Astrocyte (in vitro differentiated cells and primary cell): ENCODE data around the gene HSPA9.

Experiments
- EZH2 ChIP-seq: IDR thresholded peaks from 2 replicates; pipeline ENCODE4 v1.6.1; 2012; ENCODE audit warnings: mild to moderate bottlenecking, low read length, inconsistent platforms; ENCODE audit not compliant: insufficient read depth
- TF ChIP-seq, protein P1 (sequence below): IDR thresholded peaks from 2 replicates; pipeline ENCODE4 v1.5.1; 2011; ENCODE audit warnings: low read depth, mild to moderate bottlenecking, inconsistent platforms, low read length, moderate library complexity; ENCODE audit not compliant: insufficient read depth

GRCh38 chr5:138610415-138610917 lies 35.3 kb upstream of the HSPA9 start:
- TF ChIP-seq EZH2 = no peak
- TF ChIP-seq, protein P1, sequence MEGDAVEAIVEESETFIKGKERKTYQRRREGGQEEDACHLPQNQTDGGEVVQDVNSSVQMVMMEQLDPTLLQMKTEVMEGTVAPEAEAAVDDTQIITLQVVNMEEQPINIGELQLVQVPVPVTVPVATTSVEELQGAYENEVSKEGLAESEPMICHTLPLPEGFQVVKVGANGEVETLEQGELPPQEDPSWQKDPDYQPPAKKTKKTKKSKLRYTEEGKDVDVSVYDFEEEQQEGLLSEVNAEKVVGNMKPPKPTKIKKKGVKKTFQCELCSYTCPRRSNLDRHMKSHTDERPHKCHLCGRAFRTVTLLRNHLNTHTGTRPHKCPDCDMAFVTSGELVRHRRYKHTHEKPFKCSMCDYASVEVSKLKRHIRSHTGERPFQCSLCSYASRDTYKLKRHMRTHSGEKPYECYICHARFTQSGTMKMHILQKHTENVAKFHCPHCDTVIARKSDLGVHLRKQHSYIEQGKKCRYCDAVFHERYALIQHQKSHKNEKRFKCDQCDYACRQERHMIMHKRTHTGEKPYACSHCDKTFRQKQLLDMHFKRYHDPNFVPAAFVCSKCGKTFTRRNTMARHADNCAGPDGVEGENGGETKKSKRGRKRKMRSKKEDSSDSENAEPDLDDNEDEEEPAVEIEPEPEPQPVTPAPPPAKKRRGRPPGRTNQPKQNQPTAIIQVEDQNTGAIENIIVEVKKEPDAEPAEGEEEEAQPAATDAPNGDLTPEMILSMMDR = peak; percentile 20
